ENCODE measurements around the gene TOGARAM2. TPM values are rescaled to one million over a fixed set of nuclear protein-coding genes. Genes with fewer than 3 reads are reported as not detected.

TOGARAM2 gene
- total and polyA plus RNA-seq, 2 of the 8 experiments (the other 6 are each of a cell fraction or from before 2014, with no cell fraction given) = 0.42 to 1.4 TPM

GRCh38 chr2:29022679-29023078, 41.6 kb downstream of the TOGARAM2 start:
- no peak overlapping the region for H4K91ac ChIP-seq (replicated peaks; ENCODE audit: insufficient read length, low read length)
- no peak overlapping the region for H2BK5ac ChIP-seq (ENCODE audit: low read depth, low read length)
- no peaks in the 10 kb centered on the region for H3K27me3 ChIP-seq (replicated peaks in 1 of 4; ENCODE audit: control insufficient read depth in 3 of 4, extremely low read depth in 1 of 4, insufficient read depth in 3 of 4, low read length in 3 of 4)
- H2AK5ac ChIP-seq (ENCODE audit: low read depth, low read length) = no peak overlapping the region
- no peaks in the 10 kb centered on the region for H3K9me3 ChIP-seq (ENCODE audit: insufficient read depth in 2 of 2, low read depth in 1 of 2, low read length in 1 of 2)
- WGBS, 2 experiments (ENCODE audit: extremely low coverage in 1 of 2, insufficient coverage in 1 of 2, insufficient read length in 1 of 2, insufficient replicate concordance in 2 of 2, low coverage in 1 of 2, low lambda C conversion rate in 2 of 2, missing lambda C conversion rate in 1 of 2) = 89% methylated on average over 5 of the region's 6 CpGs; no CpG with 5 or more reads in 1 of the 2 experiments
- H3K4ac ChIP-seq (replicated peaks; ENCODE audit: insufficient read length, low read depth, low read length) = no peak overlapping the region
- H2BK120ac ChIP-seq (replicated peaks; ENCODE audit: low read depth, low read length) = no peak overlapping the region
- H3K56ac ChIP-seq (replicated peaks; ENCODE audit: insufficient read length, low read depth, low read length) = no peak overlapping the region
- ChIA-PET POLR2A (ENCODE audit: partially characterized antibody) (no interaction called here), CTCF (ENCODE audit: partially characterized antibody) (interaction anchor here (0.6 kb wide), 1 partner anchor 1904 kb away, joined by 3 read pairs; no protein-coding TSS in a partner anchor)
- no peak overlapping the region for H4K8ac ChIP-seq (ENCODE audit: extremely low read depth, insufficient read depth, low read length)
- H2BK12ac ChIP-seq (ENCODE audit: low read depth, low read length) = no peak overlapping the region
- no peaks in the 10 kb centered on the region for H3K36me3 ChIP-seq (ENCODE audit: control insufficient read depth in 2 of 4, insufficient read depth in 4 of 4, low read length in 3 of 4)
- no peaks in the 10 kb centered on the region for H3K79me1 ChIP-seq (ENCODE audit: low read depth, low read length)
- H3K27ac ChIP-seq (ENCODE audit: low read depth, low read length) = no peak overlapping the region
- H3K9ac ChIP-seq (replicated peaks in 1 of 4; ENCODE audit: extremely low read depth in 1 of 4, low read depth in 3 of 4, low read length in 3 of 4) = no peak overlapping the region
- H3K14ac ChIP-seq (ENCODE audit: insufficient read length) = no peak overlapping the region
- no peak for DNase-seq (ENCODE audit: low read depth in 1 of 2, low spot score in 2 of 2)
- no peak overlapping the region for H2AFZ ChIP-seq (ENCODE audit: low read length)
- H4K5ac ChIP-seq (ENCODE audit: insufficient read length, low read depth, low read length) = no peak overlapping the region
- H3K79me2 ChIP-seq (ENCODE audit: control insufficient read depth in 1 of 2, insufficient read depth in 2 of 2, low read length in 2 of 2) = no peaks in the 10 kb centered on the region
- no peaks in the 10 kb centered on the region for H3K23me2 ChIP-seq (ENCODE audit: low read depth, low read length)
- H4K20me1 ChIP-seq (replicated peaks in 1 of 2; ENCODE audit: control insufficient read depth in 1 of 2, insufficient read depth in 2 of 2, low read length in 2 of 2) = no peaks in the 10 kb centered on the region
- no peak overlapping the region for H3K4me2 ChIP-seq (ENCODE audit: insufficient read depth in 1 of 2, low read depth in 2 of 2, low read length in 2 of 2)
- H3K23ac ChIP-seq (ENCODE audit: insufficient read length) = no peak overlapping the region
- H3K4me3 ChIP-seq (ENCODE audit: extremely low read depth in 1 of 4, insufficient read depth in 2 of 4, low read depth in 3 of 4, low read length in 4 of 4) = no peak overlapping the region
- H2BK15ac ChIP-seq (ENCODE audit: low read length) = no peak overlapping the region
- no peak overlapping the region for H3K18ac ChIP-seq (ENCODE audit: extremely low read depth, low read length)
- peaks cover 0 to 6% (median 3%) of the 10 kb centered on the region in 4 experiments; a peak in 4 of 7 replicates for H3K4me1 ChIP-seq (replicated peaks in 1 of 4; ENCODE audit: control insufficient read depth in 3 of 4, insufficient read depth in 4 of 4, low read length in 3 of 4)
- no peak overlapping the region for H2BK20ac ChIP-seq (ENCODE audit: low read length)
- FAIRE-seq = no peak
- TF ChIP-seq PHF8 (conservative IDR thresholded peaks at IDR 0.05; ENCODE audit: low read depth, low read length) = no peak
- no peak for TF ChIP-seq CHD1 (IDR thresholded peaks at IDR 0.05; ENCODE audit: low read depth, low read length)
- TF ChIP-seq KDM4A (IDR thresholded peaks at IDR 0.05; ENCODE audit: low read depth, low read length, severe bottlenecking) = no peak
- TF ChIP-seq SUZ12 (IDR thresholded peaks at IDR 0.05; ENCODE audit: low read length) = no peak
- no peak for TF ChIP-seq JUN (IDR thresholded peaks at IDR 0.05; ENCODE audit: low read depth, low read length)
- TF ChIP-seq SIN3A (conservative IDR thresholded peaks at IDR 0.05 in 1 of 2, IDR thresholded peaks at IDR 0.05 in 1 of 2; ENCODE audit: low read depth in 1 of 2, low read length in 2 of 2) = no peak
- TF ChIP-seq SP2 (IDR thresholded peaks at IDR 0.05; ENCODE audit: low read length) = no peak
- TF ChIP-seq MAFK (IDR thresholded peaks at IDR 0.05; ENCODE audit: low read depth, low read length) = no peak
- no peak for TF ChIP-seq SAP30 (IDR thresholded peaks at IDR 0.05; ENCODE audit: insufficient read depth, insufficient replicate concordance, low read length)
- TF ChIP-seq USF2 (IDR thresholded peaks at IDR 0.05; ENCODE audit: low read length) = no peak
- TF ChIP-seq SRF (IDR thresholded peaks at IDR 0.05; ENCODE audit: low read depth, low read length) = no peak
- no peak for TF ChIP-seq NANOG (IDR thresholded peaks at IDR 0.05; ENCODE audit: insufficient read depth, low read depth, low read length, poor library complexity, severe bottlenecking)
- no peak for TF ChIP-seq YY1 (IDR thresholded peaks at IDR 0.05; ENCODE audit: low read depth, low read length)
- no peak for TF ChIP-seq SIRT6 (IDR thresholded peaks at IDR 0.05; ENCODE audit: low read length)

Data from H1 (cell line).